Stimulated activated naive CD8-positive, alpha-beta T cell treated with anti-CD3 and anti-CD28 coated beads, Interleukin-15, Interleukin-2, amounts not matched to agents 100 ng/mL and 50 ng/mL, for 24 hours (primary cell): ENCODE measurements around the gene IKBKE.
A peak's percentile ranks its signal among the peaks of the same experiment; 100 is the strongest.

Source experiments
- H3K27ac Mint-ChIP-seq: one replicate; pipeline ENCODE4 v1.8.0; 2021; ENCODE audit warnings: mild to moderate bottlenecking, mixed read lengths
- H3K27me3 Mint-ChIP-seq: one replicate; pipeline ENCODE4 v1.8.0; 2021; ENCODE audit warnings: mixed read lengths
- H3K36me3 Mint-ChIP-seq: one replicate; pipeline ENCODE4 v1.8.0; 2021; ENCODE audit warnings: low read depth, mixed read lengths
- H3K4me1 Mint-ChIP-seq: one replicate; pipeline ENCODE4 v1.8.0; 2021; ENCODE audit warnings: low read depth, mixed read lengths
- H3K4me3 Mint-ChIP-seq: one replicate; pipeline ENCODE4 v1.8.0; 2021; ENCODE audit warnings: mild to moderate bottlenecking, mixed read lengths
- H3K9me3 Mint-ChIP-seq: one replicate; pipeline ENCODE4 v1.8.0; 2021; ENCODE audit warnings: mixed read lengths

IKBKE gene

DNA sequence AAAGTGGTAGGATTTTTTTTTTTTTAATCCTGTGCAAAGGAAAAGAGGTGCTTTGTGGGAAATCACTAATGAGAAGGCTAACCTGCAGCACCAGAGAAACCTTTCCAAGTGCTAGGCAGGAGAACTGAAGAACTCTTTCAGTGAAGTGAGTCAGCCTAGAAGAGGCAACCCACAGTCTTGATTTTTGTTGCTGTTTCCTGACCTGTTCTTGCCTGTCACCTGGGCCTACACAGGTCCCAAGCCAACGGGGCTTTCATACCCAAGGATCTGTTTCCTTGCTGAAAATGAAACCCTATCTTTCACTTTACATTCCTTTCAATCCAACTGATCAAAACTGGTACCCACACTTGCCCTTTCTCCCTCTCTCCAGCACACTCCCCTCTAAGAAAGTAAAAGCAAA, 7.1 kb upstream of the IKBKE start:
- Mint-ChIP-seq H3K4me3 (no peak overlapping the region), H3K27me3 (no peaks in the 10 kb centered on the region), H3K9me3 (no peaks in the 10 kb centered on the region), H3K27ac (peak overlapping the region; percentile 81), H3K36me3 (peaks cover 10% of the 10 kb centered on the region), H3K4me1 (peaks cover 56% of the 10 kb centered on the region)

DNA sequence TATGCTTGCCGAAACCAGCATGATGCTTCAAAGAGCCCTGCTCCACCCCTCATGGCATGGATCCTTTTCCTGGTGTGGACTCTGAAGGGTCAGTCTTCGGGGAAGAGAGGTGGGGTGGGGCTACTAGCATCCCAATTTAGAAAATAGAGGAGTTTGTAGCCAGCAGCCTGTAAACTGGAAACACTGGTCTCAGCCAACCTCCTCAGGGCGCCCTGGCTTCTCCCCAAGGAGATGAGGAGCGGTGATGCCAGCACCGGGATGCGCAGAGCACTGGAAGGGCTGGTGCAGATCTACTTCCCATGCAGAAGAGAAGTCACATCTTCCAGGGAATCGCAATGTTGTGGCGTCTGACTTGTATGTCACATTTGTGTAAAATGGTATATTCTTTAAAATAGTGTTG, 6.4 kb upstream of the IKBKE start:
- H3K4me3 Mint-ChIP-seq, result no peak overlapping the region
- peaks cover 10% of the 10 kb centered on the region for H3K36me3 Mint-ChIP-seq
- peaks cover 64% of the 10 kb centered on the region for H3K4me1 Mint-ChIP-seq
- H3K27ac Mint-ChIP-seq, result peak overlapping the region; percentile 81
- H3K9me3 Mint-ChIP-seq, result no peaks in the 10 kb centered on the region
- no peaks in the 10 kb centered on the region for H3K27me3 Mint-ChIP-seq

DNA sequence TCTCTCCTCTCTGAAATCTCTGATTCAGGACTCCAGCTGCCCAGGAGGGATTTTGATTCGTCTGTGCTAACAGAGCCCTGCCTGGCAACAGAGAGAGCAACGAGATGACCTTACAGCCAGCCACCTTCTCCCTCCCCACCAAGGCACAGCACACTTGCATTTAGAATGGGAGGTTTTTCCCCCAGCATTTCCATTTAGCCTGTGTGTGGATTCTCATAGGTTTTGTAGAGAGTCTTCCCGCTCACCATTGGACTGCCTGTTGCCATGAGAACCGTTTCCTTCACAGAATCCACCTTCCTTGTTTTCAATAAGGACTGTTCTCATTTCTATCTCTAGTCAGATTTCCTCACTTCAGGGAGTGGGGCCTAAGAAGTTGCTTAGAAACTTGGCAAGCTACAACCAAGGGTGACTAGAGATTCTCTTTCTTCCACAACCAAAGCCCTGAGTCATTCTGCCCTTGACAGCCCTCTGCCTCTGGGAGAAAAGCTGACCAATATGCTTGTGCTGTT, 5.8 kb upstream of the IKBKE start:
- H3K4me1 Mint-ChIP-seq, result peaks cover 70% of the 10 kb centered on the region
- H3K9me3 Mint-ChIP-seq, result no peaks in the 10 kb centered on the region
- peak overlapping the region; percentile 42 for H3K27ac Mint-ChIP-seq
- no peak overlapping the region for H3K4me3 Mint-ChIP-seq
- H3K36me3 Mint-ChIP-seq, result peaks cover 10% of the 10 kb centered on the region
- no peaks in the 10 kb centered on the region for H3K27me3 Mint-ChIP-seq

DNA sequence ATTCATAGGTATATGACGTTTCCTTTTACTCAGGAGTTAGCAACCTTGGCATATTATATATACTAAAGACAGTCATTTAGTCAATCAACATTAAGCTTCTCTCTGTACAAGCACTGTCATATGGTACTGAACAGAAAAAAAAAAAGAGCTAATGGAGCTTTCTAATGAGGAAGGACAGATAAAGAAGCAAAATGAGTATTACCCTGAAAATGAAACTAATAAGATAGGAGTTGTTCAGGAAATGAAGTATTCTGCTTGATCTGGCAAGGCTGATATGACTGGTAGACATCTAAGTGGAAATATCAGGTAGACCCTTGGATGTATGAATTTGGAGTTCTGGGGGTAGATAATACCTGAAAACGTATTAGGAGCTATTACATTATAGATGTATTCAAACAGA, 4.3 kb upstream of the IKBKE start:
- Mint-ChIP-seq H3K27ac (peak overlapping the region; percentile 46), H3K4me1 (peaks cover 79% of the 10 kb centered on the region), H3K9me3 (no peaks in the 10 kb centered on the region), H3K36me3 (peaks cover 10% of the 10 kb centered on the region), H3K27me3 (no peaks in the 10 kb centered on the region), H3K4me3 (no peak overlapping the region)

DNA sequence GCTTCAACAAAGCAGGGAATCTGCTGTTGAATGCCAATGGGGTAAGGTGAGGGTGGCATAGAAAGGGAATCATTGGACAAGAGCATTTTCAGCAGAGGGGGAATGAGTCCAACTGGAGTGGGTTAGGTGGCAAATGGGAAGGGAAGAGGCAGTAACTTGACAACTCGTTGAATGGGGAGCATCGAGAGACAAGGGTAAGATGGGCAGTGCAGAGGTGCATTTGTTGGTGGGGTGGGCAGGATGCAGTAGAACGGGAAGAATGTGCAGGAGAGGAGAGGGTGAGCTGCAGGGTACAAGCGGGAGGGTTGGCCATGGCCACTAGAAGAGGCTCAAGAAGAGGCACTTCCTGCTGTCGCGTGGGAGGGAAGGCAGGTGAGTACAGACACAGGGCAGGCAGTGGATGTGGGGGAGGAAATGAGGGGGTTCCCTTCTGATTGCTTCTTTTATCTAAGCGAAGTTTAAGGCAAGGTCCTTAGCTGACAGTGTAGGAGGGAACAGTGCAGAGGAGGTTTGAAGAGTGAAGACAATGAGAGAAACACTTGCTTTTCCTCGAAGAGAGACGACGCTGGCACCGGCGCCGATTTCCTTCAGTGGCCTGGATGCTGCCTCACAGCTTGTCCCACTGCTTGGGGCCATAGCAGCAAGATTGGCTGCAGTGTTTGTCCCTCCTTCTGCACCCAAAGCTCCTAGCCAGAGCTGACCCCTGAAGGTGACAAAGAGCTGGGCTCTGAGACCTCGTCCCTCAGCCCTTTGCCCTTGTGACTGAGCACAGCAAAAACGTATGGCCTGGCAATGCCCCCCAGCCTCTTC, 3.2 kb upstream of the IKBKE start:
- Mint-ChIP-seq H3K9me3 (no peaks in the 10 kb centered on the region), H3K27ac (peak overlapping the region; percentile 70), H3K36me3 (peaks cover 4% of the 10 kb centered on the region), H3K4me1 (peaks cover 90% of the 10 kb centered on the region), H3K4me3 (peak overlapping the region; percentile 25), H3K27me3 (no peaks in the 10 kb centered on the region)

DNA sequence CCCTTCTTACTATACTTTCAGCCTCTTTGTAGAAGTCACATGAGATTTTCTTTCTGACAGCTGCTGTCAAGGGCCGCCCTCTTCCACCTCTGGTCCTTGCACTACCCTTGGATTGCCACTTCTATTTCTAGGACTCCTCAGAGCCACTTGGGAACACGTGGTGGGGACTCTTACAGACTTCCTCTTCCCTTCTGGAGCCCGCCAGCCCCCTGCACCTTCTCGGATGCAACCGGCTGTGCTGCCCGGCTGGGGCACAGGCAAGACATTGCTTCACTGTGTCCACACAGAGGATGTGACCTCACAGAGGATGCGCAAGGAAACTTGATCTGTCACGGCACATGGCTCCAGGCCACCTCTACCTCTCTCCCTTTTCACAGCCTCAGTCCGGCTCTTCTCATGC, 2.4 kb upstream of the IKBKE start:
- Mint-ChIP-seq H3K4me3 (peak overlapping the region; percentile 25), H3K27me3 (no peaks in the 10 kb centered on the region), H3K9me3 (no peaks in the 10 kb centered on the region), H3K4me1 (peaks cover 94% of the 10 kb centered on the region), H3K36me3 (peaks cover 4% of the 10 kb centered on the region), H3K27ac (peak overlapping the region; percentile 77)

DNA sequence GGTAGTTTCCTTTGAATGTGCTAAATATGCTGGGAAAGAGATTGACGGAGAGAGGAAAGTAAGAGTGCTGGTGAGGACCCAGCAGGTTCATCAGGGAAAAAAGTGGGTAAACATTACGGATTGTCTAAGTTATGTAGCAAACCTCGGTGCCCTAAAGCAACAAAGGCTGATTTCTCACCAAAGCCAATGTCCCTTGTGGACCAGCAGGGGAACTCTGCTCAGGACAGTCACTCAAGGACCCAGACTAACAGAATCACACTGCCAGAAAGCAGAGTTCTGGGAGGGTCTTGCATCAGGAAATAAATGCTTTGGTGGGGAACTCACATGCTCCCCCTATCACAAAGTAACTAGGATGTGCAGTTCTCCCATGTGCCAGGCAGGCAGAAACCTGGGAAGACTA, 1.7 kb upstream of the IKBKE start:
- Mint-ChIP-seq H3K4me3 (no peak overlapping the region), H3K27me3 (no peaks in the 10 kb centered on the region), H3K9me3 (no peaks in the 10 kb centered on the region), H3K36me3 (peaks cover 7% of the 10 kb centered on the region), H3K27ac (peak overlapping the region; percentile 77), H3K4me1 (peaks cover 94% of the 10 kb centered on the region)

DNA sequence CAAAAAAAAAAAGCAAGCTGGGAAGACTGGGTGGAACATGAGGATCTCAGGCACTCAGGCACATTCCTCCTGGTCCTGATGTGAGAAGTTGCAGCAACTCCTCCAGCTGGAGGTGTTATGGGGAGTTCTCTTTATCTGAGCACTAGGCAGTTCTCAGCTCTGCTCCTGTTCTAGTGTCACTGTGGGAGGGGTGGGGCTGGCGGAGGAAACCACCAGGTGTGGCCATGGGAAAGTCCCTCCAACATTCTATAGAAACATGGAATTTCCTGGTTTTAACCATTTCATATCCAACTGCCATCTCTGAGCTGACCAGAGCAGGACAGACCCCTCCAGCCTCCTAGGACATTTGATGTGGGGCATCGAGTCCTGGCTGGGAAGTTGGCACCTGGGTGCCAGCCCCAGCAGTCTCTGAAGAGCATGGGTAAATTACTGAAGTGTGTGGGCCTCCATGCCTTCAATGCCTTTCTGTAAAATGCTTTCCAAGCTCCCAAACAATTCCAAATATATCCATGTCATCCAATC, 804 bp upstream of the IKBKE start:
- no peaks in the 10 kb centered on the region for H3K27me3 Mint-ChIP-seq

DNA sequence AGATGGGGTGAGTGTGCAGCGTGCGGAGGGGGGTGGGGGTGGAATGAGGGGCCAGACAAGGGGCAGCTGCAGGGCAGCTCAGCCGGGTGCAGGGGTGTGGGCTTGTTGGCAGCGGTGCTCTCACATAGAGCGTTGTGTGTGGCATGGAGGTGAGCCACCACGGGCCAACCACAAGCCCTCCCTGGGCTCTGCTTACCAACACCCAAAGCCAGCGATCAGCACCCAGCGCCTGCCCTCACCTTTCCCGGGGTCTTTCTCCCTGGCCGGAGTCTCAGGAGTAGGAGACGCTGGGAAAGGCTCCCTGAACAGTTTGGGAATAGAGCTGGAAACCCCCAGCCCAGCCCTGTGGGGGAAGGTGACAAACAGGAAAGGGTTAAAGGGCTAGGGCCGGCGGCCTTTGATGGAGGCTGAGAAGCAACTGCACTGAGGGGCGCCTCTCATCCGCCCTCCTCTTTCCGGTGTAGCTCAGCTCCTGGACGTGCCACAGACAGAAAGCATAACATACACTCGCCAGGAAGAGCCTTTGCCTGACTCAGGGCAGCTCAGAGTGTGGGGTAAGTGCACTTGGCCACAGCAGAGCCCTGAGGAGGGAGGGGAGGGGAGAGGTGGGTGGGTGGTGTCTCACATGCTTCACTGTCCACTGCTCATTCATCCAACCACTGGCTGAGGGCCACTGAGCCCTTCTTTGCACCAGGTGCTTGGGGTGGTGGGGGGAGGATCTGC, 577 bp downstream of the IKBKE start:
- Mint-ChIP-seq H3K27me3 (no peaks in the 10 kb centered on the region), H3K9me3 (no peaks in the 10 kb centered on the region), H3K4me1 (peaks cover 91% of the 10 kb centered on the region), H3K36me3 (peaks cover 24% of the 10 kb centered on the region), H3K4me3 (peak overlapping the region; percentile 88), H3K27ac (peak overlapping the region; percentile 95)

More for the DNA sequence above, 804 bp upstream of the IKBKE start:
- peak overlapping the region; percentile 95 for H3K27ac Mint-ChIP-seq
- H3K4me3 Mint-ChIP-seq, result peak overlapping the region; percentile 88
- no peaks in the 10 kb centered on the region for H3K9me3 Mint-ChIP-seq
- peaks cover 13% of the 10 kb centered on the region for H3K36me3 Mint-ChIP-seq
- peaks cover 91% of the 10 kb centered on the region for H3K4me1 Mint-ChIP-seq

DNA sequence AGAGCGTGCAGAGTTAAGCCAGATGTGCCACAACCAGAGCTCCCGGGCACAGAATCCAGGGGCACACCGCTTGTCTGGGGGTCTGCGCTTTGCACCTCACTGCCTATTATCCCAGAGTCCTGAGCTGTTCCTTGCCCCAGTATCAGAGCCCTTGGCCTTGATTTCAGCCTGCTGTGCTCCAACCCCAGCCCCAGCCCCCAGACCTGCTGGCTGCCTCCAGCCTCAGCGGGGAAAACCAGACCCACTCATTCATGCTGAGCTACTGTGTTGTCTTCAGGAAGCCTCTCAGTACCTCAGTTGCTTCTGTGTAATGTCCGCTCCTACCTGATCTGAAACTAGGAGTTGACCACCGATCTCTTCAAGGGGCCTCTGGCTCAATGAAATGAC, 1.1 kb downstream of the IKBKE start:
- Mint-ChIP-seq H3K36me3 (peaks cover 30% of the 10 kb centered on the region), H3K9me3 (no peaks in the 10 kb centered on the region), H3K27me3 (no peaks in the 10 kb centered on the region), H3K27ac (peak overlapping the region; percentile 95), H3K4me1 (peaks cover 91% of the 10 kb centered on the region), H3K4me3 (peak overlapping the region; percentile 88)

DNA sequence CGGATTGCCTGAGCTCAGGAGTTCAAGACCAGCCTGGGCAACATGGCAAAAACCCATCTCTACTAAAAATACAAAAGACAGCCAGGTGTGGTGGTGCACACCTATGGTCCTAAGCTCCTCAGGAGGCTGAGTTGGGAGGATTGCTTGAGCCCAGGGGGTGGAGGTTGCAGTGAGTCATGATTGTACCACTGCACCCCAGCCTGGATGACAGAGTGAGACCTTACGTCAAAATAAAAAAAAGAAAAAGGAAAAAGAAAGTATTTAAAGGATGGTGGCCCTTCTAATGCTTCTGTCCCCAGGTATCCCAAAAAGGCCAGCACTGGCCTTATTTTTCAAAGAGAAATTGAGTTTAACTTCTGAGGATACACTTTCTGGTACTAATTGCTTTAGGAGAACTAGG, 1.7 kb downstream of the IKBKE start:
- no peaks in the 10 kb centered on the region for H3K27me3 Mint-ChIP-seq
- H3K4me3 Mint-ChIP-seq, result peak overlapping the region; percentile 88
- peaks cover 36% of the 10 kb centered on the region for H3K36me3 Mint-ChIP-seq
- no peaks in the 10 kb centered on the region for H3K9me3 Mint-ChIP-seq
- peaks cover 85% of the 10 kb centered on the region for H3K4me1 Mint-ChIP-seq
- H3K27ac Mint-ChIP-seq, result peak overlapping the region; percentile 95

DNA sequence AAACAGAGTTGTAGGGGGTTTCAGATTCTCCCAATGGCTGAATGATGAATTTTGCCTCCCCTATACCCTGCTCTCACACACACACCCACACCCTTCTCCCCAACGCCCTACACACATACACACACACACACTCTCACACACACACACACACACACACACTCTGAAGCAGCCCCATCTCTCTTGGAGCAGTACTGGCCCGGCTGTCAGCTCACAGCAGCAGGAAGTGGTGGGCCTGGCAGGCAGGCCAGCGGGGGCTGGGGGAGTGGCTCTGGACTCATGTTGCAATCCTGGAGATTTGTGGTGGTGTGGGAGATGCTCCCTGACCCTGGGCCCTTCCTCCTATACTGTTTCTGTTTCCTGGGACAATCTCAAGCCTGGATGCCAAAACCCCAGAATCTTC, 2.2 kb downstream of the IKBKE start:
- peaks cover 40% of the 10 kb centered on the region for H3K36me3 Mint-ChIP-seq
- no peaks in the 10 kb centered on the region for H3K27me3 Mint-ChIP-seq
- H3K27ac Mint-ChIP-seq, result peak overlapping the region; percentile 95
- peak overlapping the region; percentile 88 for H3K4me3 Mint-ChIP-seq
- H3K9me3 Mint-ChIP-seq, result no peaks in the 10 kb centered on the region
- peaks cover 81% of the 10 kb centered on the region for H3K4me1 Mint-ChIP-seq

DNA sequence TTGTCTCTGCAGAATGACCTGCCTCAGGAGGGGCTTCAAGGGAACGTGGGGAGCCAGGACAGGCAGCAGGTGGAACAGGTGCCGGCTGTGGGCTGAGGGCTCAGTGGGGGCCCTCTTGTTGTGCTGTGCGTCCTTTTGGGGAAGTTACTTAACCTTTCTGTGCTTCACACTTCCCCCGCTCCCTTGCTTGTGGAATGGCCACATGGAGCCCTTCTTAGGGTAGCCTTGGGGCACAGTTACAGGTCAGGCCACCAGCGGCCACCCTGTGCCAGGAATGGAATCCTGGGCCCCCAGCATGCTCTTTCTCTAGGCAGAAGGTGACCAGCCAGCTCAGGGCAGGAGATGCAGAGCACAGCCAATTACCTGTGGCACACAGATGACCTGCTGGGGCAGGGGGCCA, 2.6 kb downstream of the IKBKE start:
- no peaks in the 10 kb centered on the region for H3K27me3 Mint-ChIP-seq
- H3K9me3 Mint-ChIP-seq, result no peaks in the 10 kb centered on the region
- H3K36me3 Mint-ChIP-seq, result peaks cover 40% of the 10 kb centered on the region
- H3K4me3 Mint-ChIP-seq, result peak overlapping the region; percentile 88
- H3K4me1 Mint-ChIP-seq, result peaks cover 76% of the 10 kb centered on the region
- peak overlapping the region; percentile 95 for H3K27ac Mint-ChIP-seq

DNA sequence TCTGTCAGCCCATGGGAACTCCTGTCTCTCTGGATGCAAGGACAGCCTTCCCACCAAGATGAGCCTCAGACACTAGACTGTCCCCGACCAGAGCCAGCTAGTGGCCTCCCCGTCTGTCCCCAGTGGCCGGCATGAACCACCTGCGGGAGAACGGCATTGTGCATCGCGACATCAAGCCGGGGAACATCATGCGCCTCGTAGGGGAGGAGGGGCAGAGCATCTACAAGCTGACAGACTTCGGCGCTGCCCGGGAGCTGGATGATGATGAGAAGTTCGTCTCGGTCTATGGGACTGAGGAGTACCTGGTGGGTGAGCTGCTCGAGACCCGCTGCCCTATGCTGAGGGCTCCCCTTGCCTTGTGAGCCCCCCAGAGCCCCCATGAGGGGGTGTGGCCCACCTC, 5.8 kb downstream of the IKBKE start:
- no peaks in the 10 kb centered on the region for H3K27me3 Mint-ChIP-seq
- H3K36me3 Mint-ChIP-seq, result peaks cover 56% of the 10 kb centered on the region
- H3K4me3 Mint-ChIP-seq, result no peak overlapping the region
- no peak overlapping the region for H3K27ac Mint-ChIP-seq
- H3K4me1 Mint-ChIP-seq, result peaks cover 66% of the 10 kb centered on the region
- no peaks in the 10 kb centered on the region for H3K9me3 Mint-ChIP-seq

DNA sequence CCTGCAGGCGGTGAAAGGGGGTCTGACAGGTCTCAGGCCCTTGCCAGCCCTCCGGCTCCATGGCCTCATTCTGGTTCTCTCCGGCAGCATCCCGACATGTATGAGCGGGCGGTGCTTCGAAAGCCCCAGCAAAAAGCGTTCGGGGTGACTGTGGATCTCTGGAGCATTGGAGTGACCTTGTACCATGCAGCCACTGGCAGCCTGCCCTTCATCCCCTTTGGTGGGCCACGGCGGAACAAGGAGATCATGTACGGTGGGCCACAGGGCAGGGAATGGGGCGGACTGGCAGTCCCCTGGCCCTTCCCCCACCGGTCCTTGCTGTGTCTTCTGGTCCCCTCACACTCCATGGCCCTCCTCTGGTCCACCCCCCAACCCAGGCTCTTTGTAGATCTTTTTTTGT, 6.3 kb downstream of the IKBKE start:
- no peak overlapping the region for H3K4me3 Mint-ChIP-seq
- H3K27ac Mint-ChIP-seq, result no peak overlapping the region
- no peaks in the 10 kb centered on the region for H3K9me3 Mint-ChIP-seq
- no peaks in the 10 kb centered on the region for H3K27me3 Mint-ChIP-seq
- H3K4me1 Mint-ChIP-seq, result peaks cover 65% of the 10 kb centered on the region
- peaks cover 60% of the 10 kb centered on the region for H3K36me3 Mint-ChIP-seq
